A549 (cell line): ENCODE data around the gene RAD18.

ENCODE experiments used
- CBX2 ChIP-seq: fragments of 200-600 bp; sonication (generic); IDR thresholded peaks from 2 replicates; pipeline ENCODE4 v1.6.1; 2016; ENCODE audit warnings: low read depth, mild to moderate bottlenecking, borderline replicate concordance
- CTCF ChIP-seq: fragments of >200 bp; sonication (Bioruptor Twin); formaldehyde crosslinking; IDR thresholded peaks from 3 replicates; pipeline ENCODE4 v1.5.1; 2016
- JUN ChIP-seq, 2 experiments: fragments of >200 bp; sonication (Bioruptor Twin); formaldehyde crosslinking; IDR thresholded peaks; 2 replicates in 1 of 2; 3 replicates in 1 of 2; pipeline ENCODE4 v1.6.1; 2016 to 2017
- JUNB ChIP-seq: fragments of >200 bp; sonication (Bioruptor Twin); formaldehyde crosslinking; IDR thresholded peaks from 2 replicates; pipeline ENCODE4 v1.6.1; 2016
- MYC ChIP-seq: IDR thresholded peaks from 2 replicates; pipeline ENCODE4 v1.6.1; 2012; ENCODE audit warnings: mild to moderate bottlenecking, inconsistent platforms, low read length, improper control_type of control experiment, borderline replicate concordance
- NR3C1 ChIP-seq: fragments of >200 bp; sonication (Bioruptor Twin); formaldehyde crosslinking; IDR thresholded peaks from 3 replicates; pipeline ENCODE4 v1.6.1; 2017
- POLR2A ChIP-seq: IDR thresholded peaks from 2 replicates; pipeline ENCODE4 v1.6.1; 2012; ENCODE audit warnings: mild to moderate bottlenecking, low read length
- POLR2AphosphoS2 ChIP-seq: conservative IDR thresholded peaks from 2 replicates; pipeline ENCODE4 v1.6.1; 2012; ENCODE audit warnings: low read length, improper control_type of control experiment, inconsistent platforms
- USF2 ChIP-seq: fragments of 450-650 bp; IDR thresholded peaks from 2 replicates; pipeline ENCODE4 v1.6.1; 2014; ENCODE audit warnings: antibody characterized with exemption

GRCh38 chr3:8967553-8967952 is 4.3 kb upstream of the RAD18 start:
- TF ChIP-seq CBX2 (no peak), POLR2A (no peak), CTCF (no peak), POLR2AphosphoS2 (no peak), NR3C1 (no peak), JUNB (no peak), MYC (no peak), JUN (IDR thresholded peaks at IDR 0.05) (no peak), USF2 (no peak; the same call in 1 of the 2 replicates)
